ENCODE results near the gene ZNF592.

The ZNF592 gene

GRCh38 chr15:84804005-84804900 is 55.9 kb downstream of the ZNF592 start:
- no peak overlapping the region for H3K4me3 Mint-ChIP-seq
- no peak for ATAC-seq
- H3K27me3 Mint-ChIP-seq = no peaks in the 10 kb centered on the region
- H3K27ac Mint-ChIP-seq = no peak overlapping the region
- peaks cover 6% of the 10 kb centered on the region for H3K4me1 Mint-ChIP-seq
- no peaks in the 10 kb centered on the region for H3K9me3 Mint-ChIP-seq
- peaks cover 59% of the 10 kb centered on the region for H3K36me3 Mint-ChIP-seq

GRCh38 chr15:84805221-84805620 is 56.8 kb downstream of the ZNF592 start:
- Mint-ChIP-seq H3K4me1 (peaks cover 6% of the 10 kb centered on the region), H3K27me3 (no peaks in the 10 kb centered on the region), H3K27ac (no peak overlapping the region), H3K9me3 (no peaks in the 10 kb centered on the region), H3K4me3 (no peak overlapping the region), H3K36me3 (peaks cover 49% of the 10 kb centered on the region)
- ATAC-seq = no peak

- Mint-ChIP-seq H3K36me3 (peaks cover 41% of the 10 kb centered on the region), H3K4me3 (no peak overlapping the region), H3K9me3 (no peaks in the 10 kb centered on the region), H3K27ac (no peak overlapping the region), H3K27me3 (no peaks in the 10 kb centered on the region), H3K4me1 (peaks cover 6% of the 10 kb centered on the region)
- ATAC-seq = peak; percentile 60
Measured at GRCh38 chr15:84807228-84807627, 58.8 kb downstream of the ZNF592 start.

GRCh38 chr15:84810073-84810840 is 61.9 kb downstream of the ZNF592 start:
- no peak for ATAC-seq
- Mint-ChIP-seq H3K27ac (no peak overlapping the region), H3K27me3 (peaks cover 10% of the 10 kb centered on the region), H3K36me3 (peaks cover 17% of the 10 kb centered on the region), H3K4me3 (no peak overlapping the region), H3K4me1 (peaks cover 11% of the 10 kb centered on the region), H3K9me3 (no peaks in the 10 kb centered on the region)

GRCh38 chr15:84811151-84811550 is 62.8 kb downstream of the ZNF592 start:
- ATAC-seq = no peak
- Mint-ChIP-seq H3K36me3 (peaks cover 15% of the 10 kb centered on the region), H3K27ac (no peak overlapping the region), H3K4me3 (no peak overlapping the region), H3K4me1 (peaks cover 13% of the 10 kb centered on the region), H3K9me3 (no peaks in the 10 kb centered on the region), H3K27me3 (peaks cover 19% of the 10 kb centered on the region)

- Mint-ChIP-seq H3K27ac (no peak overlapping the region), H3K4me1 (peaks cover 13% of the 10 kb centered on the region)
Measured at GRCh38 chr15:84811828-84812227, 63.4 kb downstream of the ZNF592 start.

GRCh38 chr15:84812842-84813241 is 64.5 kb downstream of the ZNF592 start:
- Mint-ChIP-seq H3K27ac (no peak overlapping the region), H3K4me1 (peaks cover 7% of the 10 kb centered on the region), H3K36me3 (peaks cover 6% of the 10 kb centered on the region), H3K9me3 (no peaks in the 10 kb centered on the region), H3K4me3 (no peak overlapping the region), H3K27me3 (peaks cover 28% of the 10 kb centered on the region)
- no peak for ATAC-seq

More at GRCh38 chr15:84811828-84812227, 63.4 kb downstream of the ZNF592 start:
- Mint-ChIP-seq H3K4me3 (no peak overlapping the region), H3K27me3 (peaks cover 25% of the 10 kb centered on the region), H3K9me3 (no peaks in the 10 kb centered on the region), H3K36me3 (peaks cover 10% of the 10 kb centered on the region)
- no peak for ATAC-seq

GRCh38 chr15:84813435-84813834 is 65.0 kb downstream of the ZNF592 start:
- H3K9me3 Mint-ChIP-seq = no peaks in the 10 kb centered on the region
- no peak overlapping the region for H3K27ac Mint-ChIP-seq
- no peak for ATAC-seq
- H3K27me3 Mint-ChIP-seq = peaks cover 28% of the 10 kb centered on the region
- H3K4me1 Mint-ChIP-seq = peaks cover 7% of the 10 kb centered on the region
- H3K4me3 Mint-ChIP-seq = no peak overlapping the region
- H3K36me3 Mint-ChIP-seq = peaks cover 6% of the 10 kb centered on the region

GRCh38 chr15:84813931-84814330 is 65.5 kb downstream of the ZNF592 start:
- peaks cover 4% of the 10 kb centered on the region for H3K36me3 Mint-ChIP-seq
- H3K27ac Mint-ChIP-seq = no peak overlapping the region
- H3K9me3 Mint-ChIP-seq = no peaks in the 10 kb centered on the region

GRCh38 chr15:84814916-84815315 is 66.5 kb downstream of the ZNF592 start:
- ATAC-seq = no peak
- Mint-ChIP-seq H3K27ac (no peak overlapping the region), H3K27me3 (peaks cover 28% of the 10 kb centered on the region), H3K4me3 (no peak overlapping the region), H3K36me3 (no peaks in the 10 kb centered on the region), H3K4me1 (peaks cover 7% of the 10 kb centered on the region), H3K9me3 (no peaks in the 10 kb centered on the region)

More at GRCh38 chr15:84813931-84814330, 65.5 kb downstream of the ZNF592 start:
- Mint-ChIP-seq H3K4me1 (peaks cover 7% of the 10 kb centered on the region), H3K27me3 (peaks cover 28% of the 10 kb centered on the region), H3K4me3 (no peak overlapping the region)
- ATAC-seq = no peak

- H3K27ac Mint-ChIP-seq = no peak within 1 kb of the TSS
- peaks cover 7% of the 10 kb centered on the region for H3K4me1 Mint-ChIP-seq
- H3K4me3 Mint-ChIP-seq = no peak within 1 kb of the TSS
- no peaks in the 10 kb centered on the region for H3K9me3 Mint-ChIP-seq
- peaks cover 28% of the 10 kb centered on the region for H3K27me3 Mint-ChIP-seq
- H3K36me3 Mint-ChIP-seq = no peaks in the 10 kb centered on the region
- ATAC-seq = peak; percentile 46
Measured at GRCh38 chr15:84816694-84817465, 68.5 kb downstream of the ZNF592 start, which contains the start of gene ALPK3. Gene ALPK3, plus strand, starts transcription at chr15:84817356. Its CDS starts 97 bp downstream, at chr15:84817453.

- no peak overlapping the region for H3K4me3 Mint-ChIP-seq
- peaks cover 28% of the 10 kb centered on the region for H3K27me3 Mint-ChIP-seq
- H3K36me3 Mint-ChIP-seq = no peaks in the 10 kb centered on the region
- ATAC-seq = peak; percentile 28
- no peaks in the 10 kb centered on the region for H3K9me3 Mint-ChIP-seq
- peaks cover 7% of the 10 kb centered on the region for H3K4me1 Mint-ChIP-seq
- H3K27ac Mint-ChIP-seq = no peak overlapping the region
Measured at GRCh38 chr15:84817466-84818081, 69.2 kb downstream of the ZNF592 start.

- ATAC-seq = no peak
- no peak overlapping the region for H3K27ac Mint-ChIP-seq
- peaks cover 7% of the 10 kb centered on the region for H3K4me1 Mint-ChIP-seq
- H3K4me3 Mint-ChIP-seq = no peak overlapping the region
- H3K27me3 Mint-ChIP-seq = peaks cover 28% of the 10 kb centered on the region
- H3K36me3 Mint-ChIP-seq = no peaks in the 10 kb centered on the region
- no peaks in the 10 kb centered on the region for H3K9me3 Mint-ChIP-seq
Measured at GRCh38 chr15:84818261-84819131, 70.1 kb downstream of the ZNF592 start.

GRCh38 chr15:84819291-84819768 is 70.9 kb downstream of the ZNF592 start:
- Mint-ChIP-seq H3K4me3 (no peak overlapping the region), H3K4me1 (peaks cover 7% of the 10 kb centered on the region), H3K36me3 (no peaks in the 10 kb centered on the region), H3K27ac (no peak overlapping the region), H3K9me3 (no peaks in the 10 kb centered on the region), H3K27me3 (peaks cover 27% of the 10 kb centered on the region)
- no peak for ATAC-seq
